HL-60 (cell line): ENCODE data around the gene SOBP.

ENCODE experiments used
- DNase-seq, 2 experiments: peaks; one replicate each; pipeline ENCODE4 v3.0.0-alpha.2; 2010 to 2020; ENCODE audit warnings: low read depth in 1 of 2, low spot score in 1 of 2
- H3K27ac ChIP-seq: fragments of 250-450 bp; sonication (Bioruptor Pico); replicated peaks from 2 replicates; pipeline ENCODE4 v1.5.1; 2020; ENCODE audit warnings: mild to moderate bottlenecking, moderate library complexity
- H3K27me3 ChIP-seq: fragments of 250-450 bp; sonication (Bioruptor Pico); 2 replicates; pipeline ENCODE4 v1.5.1; 2021; ENCODE audit warnings: mild to moderate bottlenecking, moderate library complexity; ENCODE audit not compliant: insufficient read depth, poor library complexity, severe bottlenecking
- H3K4me3 ChIP-seq: replicated peaks from 2 replicates; pipeline ENCODE4 v1.5.1; 2011; ENCODE audit warnings: mild to moderate bottlenecking, control low read depth, low read length; ENCODE audit not compliant: insufficient read depth
- CTCF ChIP-seq: IDR thresholded peaks from one replicate; pipeline ENCODE4 v1.5.1; 2011; ENCODE audit warnings: low read length, control low read depth, inconsistent platforms; ENCODE audit not compliant: insufficient read depth
- GABPA ChIP-seq: IDR thresholded peaks from 2 replicates; pipeline ENCODE4 v1.6.1; 2012; ENCODE audit warnings: low read depth
- POLR2AphosphoS5 ChIP-seq: IDR thresholded peaks from 2 replicates; pipeline ENCODE4 v1.6.1; 2012; ENCODE audit warnings: low read depth
- REST ChIP-seq: IDR thresholded peaks from 2 replicates; pipeline ENCODE4 v1.6.1; 2012; ENCODE audit warnings: low read depth; ENCODE audit not compliant: insufficient replicate concordance
- SPI1 ChIP-seq: IDR thresholded peaks from 2 replicates; pipeline ENCODE4 v1.6.1; 2012; ENCODE audit warnings: low read depth, mild to moderate bottlenecking, borderline replicate concordance

The SOBP gene

GRCh38 chr6:107585815-107586435, 96.0 kb downstream of the SOBP start:
- no peak overlapping the region for H3K4me3 ChIP-seq
- no peak for DNase-seq
- H3K27ac ChIP-seq = no peak overlapping the region
- TF ChIP-seq REST (no peak), CTCF (no peak), POLR2AphosphoS5 (no peak), GABPA (no peak), SPI1 (no peak)
- no peaks in the 10 kb centered on the region for H3K27me3 ChIP-seq

GRCh38 chr6:107587451-107587850, 97.5 kb downstream of the SOBP start:
- Histone ChIP-seq H3K4me3 (no peak overlapping the region), H3K27ac (no peak overlapping the region), H3K27me3 (peaks cover 5% of the 10 kb centered on the region)
- no peak for TF ChIP-seq SPI1
- TF ChIP-seq POLR2AphosphoS5 = no peak
- TF ChIP-seq GABPA = no peak
- no peak for TF ChIP-seq CTCF
- no peak for TF ChIP-seq REST
- no peak for DNase-seq

- Histone ChIP-seq H3K27me3 (peaks cover 5% of the 10 kb centered on the region), H3K27ac (no peak overlapping the region), H3K4me3 (no peak overlapping the region)
- no peak for TF ChIP-seq SPI1
- no peak for TF ChIP-seq GABPA
- no peak for TF ChIP-seq REST
- no peak for TF ChIP-seq POLR2AphosphoS5
- no peak for TF ChIP-seq CTCF
- DNase-seq = no peak
These were observed 99.3 kb downstream of the SOBP start for GRCh38 chr6:107589199-107589598.
